HG03520 (cell line): Measurements from ENCODE around the gene PHC2.
"Not testable (repeated sequence)": the region's sequence is repeated elsewhere in the genome, so short reads cannot be mapped to it uniquely, and the experiment has no call there.

Experiments used
- ATAC-seq: cut with Tn5 transposase; IDR thresholded peaks from one replicate; pipeline ENCODE4 v1.9.1; 2021; ENCODE audit warnings: mild to moderate bottlenecking, moderate library complexity; ENCODE audit not compliant: unreplicated experiment

PHC2 gene

DNA sequence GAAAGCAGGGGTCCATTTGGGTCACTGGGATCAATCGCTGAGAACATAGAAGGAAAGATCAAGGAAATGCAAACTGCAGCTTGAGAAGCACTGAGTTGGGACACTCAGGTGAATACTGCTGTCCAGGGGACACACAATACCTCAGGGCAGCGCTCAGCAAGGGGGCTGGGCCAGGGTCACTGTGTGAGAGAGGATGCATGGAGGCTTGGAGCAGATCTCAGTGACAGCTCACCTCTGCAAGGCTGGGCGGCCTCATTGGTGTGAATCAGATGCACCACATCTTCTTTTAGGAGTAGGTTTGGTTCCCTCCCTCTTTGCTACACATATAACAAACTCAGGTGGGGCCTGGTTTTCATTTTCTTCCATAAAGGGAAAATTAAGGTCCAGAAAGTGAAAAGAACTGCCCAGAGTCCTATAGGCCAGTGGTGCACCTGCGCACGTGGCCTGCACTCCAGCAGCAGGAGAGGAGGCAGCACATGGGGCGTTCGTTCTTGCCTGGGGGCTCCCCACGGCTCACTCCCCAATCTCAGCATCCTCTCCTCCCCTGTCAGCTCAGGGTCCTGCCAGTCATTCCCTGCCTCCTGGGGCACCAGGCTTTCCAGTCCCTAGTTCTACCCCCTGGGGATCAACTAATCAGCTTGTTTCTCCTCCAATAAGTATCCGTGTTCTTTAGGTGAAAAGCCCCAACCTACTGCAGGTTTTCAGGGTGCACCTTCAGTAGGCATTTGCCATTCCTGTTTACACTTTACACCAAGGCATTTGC lies 111.5 kb downstream of the PHC2 start:
- ATAC-seq, result no peak

- no peak for ATAC-seq
Measured at GRCh38 chr1:33317946-33318345, 112.9 kb downstream of the PHC2 start.

DNA sequence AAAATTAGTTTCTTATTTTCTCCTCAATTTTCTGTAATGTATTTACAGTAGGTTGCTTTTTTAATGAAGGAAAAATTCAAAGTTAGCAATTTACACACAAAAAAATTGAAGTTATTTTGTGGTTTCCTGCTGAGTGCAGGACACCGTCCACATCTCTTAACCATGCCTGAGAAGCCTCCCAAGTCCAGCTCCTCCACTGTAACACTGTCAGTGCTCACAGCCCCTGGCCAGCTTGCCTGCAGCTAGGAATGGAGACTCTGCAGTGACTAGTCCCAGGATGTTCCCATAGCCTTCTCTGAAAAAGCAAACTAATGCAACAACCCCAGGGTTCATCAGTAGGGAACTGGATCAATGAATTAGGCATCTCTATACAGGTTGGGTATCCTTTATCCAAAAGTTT lies 113.5 kb downstream of the PHC2 start:
- ATAC-seq, result no peak

DNA sequence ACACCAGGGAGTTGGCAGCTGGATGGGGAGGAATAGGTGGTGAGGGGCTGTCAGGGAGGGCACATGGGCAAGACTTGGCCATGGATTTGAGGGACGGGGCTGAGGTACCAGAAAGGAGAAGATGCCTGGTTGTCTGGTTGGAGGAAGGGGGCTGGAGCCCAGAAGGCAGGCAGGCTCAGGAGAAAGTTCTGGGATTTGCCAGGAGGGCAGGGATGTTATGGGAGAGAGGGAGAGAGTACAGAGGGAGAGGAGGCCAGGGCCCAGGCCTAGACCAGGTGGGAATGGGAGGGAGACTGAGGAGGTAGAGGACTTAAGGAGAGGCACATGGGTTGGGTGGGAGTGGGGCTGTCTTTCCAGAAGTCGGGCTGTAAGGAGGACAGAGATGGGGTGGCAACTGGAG lies 114.3 kb downstream of the PHC2 start:
- ATAC-seq, result no peak

DNA sequence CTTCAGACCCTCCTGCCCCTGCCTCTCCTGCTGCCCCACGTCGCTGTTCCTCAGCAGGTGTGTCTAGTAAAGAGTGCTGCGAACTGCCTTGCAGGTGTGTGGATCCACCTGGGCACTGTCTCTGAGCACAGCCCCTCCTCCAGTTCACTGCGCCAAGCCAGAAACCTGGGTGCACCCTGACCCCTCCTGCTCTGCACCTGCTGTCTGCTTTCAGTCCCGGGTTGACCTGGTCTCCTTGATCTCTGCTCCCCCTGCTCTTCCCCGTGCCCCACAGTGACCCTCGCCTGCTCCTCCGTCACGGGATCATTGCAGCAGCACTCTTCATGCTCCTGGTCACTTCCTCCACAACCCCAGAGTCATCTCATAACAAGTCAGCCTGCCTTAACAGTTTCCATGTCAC lies 116.5 kb downstream of the PHC2 start:
- ATAC-seq, result no peak

GRCh38 chr1:33312413-33312749 lies 118.5 kb downstream of the PHC2 start:
- ATAC-seq, result no peak

DNA sequence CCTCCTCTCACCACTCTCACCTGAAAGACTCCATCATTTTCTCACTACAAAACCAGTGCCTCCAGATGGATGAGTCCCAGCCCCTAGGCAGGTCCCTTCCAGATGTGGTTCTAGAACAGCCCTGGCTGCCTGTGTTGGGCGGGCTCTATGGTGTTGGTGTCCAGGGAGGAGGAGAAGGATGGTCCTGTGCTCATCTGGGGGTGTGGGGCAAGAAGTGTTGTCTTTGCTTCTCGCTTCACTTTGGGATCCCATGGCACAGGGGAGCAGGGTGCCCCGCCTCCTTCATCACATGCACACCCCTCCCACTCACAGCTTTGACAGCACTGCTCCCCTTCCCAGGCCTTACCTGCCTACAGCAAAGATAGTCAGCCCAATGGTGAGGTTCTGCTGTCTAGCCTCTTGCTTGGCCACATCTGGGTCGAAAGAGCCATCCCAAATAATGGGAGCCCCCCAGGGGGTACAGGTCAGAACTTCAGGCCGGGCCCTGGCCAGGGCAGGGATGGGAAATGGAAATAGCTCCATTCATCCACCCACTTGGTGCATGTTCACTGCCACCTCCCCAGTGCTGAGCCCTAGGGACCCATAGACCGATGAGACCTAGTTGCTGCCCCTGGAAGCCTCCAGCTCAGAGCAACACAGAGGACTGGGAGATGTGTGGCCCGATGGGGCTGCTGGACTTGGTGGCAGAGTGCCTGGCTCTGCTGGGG lies 119.0 kb downstream of the PHC2 start:
- ATAC-seq, result no peak

DNA sequence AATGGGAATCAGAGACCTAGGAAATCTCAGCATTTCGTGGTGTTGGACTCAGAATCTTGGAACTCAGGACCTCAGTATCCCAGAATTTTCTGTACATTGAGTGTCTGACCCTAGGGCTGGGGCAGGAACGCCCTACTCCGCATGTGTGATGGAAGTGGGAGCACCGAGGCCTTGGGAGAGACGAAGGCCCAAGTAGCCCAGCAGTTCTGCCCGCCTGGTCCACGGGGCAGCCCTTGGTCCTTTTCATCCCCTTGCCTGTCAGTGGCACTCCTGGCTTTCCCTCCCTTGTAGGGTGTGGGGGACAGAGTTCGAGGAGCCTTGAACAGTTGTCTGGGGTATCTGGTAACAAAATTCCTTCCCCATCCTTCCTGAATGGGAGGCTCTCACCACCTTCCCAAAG lies 120.2 kb downstream of the PHC2 start:
- no peak for ATAC-seq

- ATAC-seq, result not testable (repeated sequence)
Measured at GRCh38 chr1:33309351-33309750, 121.5 kb downstream of the PHC2 start.

DNA sequence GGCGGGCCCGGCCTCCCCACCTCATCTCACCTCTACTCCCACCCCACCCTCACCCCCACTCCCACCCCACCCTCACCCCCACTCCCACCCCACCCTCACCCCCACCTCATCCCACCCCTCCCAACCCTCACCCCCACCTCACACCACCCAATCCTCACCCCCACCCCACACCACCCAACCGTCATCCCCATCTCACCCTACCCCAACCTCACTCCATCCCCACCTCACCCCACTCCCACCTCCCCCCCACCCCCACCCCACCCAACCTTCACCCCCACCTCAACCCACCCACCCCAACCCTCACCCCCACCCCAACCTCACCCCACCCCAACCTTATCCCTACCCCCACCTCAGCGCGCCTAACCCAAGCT lies 123.4 kb downstream of the PHC2 start:
- ATAC-seq, result no peak

DNA sequence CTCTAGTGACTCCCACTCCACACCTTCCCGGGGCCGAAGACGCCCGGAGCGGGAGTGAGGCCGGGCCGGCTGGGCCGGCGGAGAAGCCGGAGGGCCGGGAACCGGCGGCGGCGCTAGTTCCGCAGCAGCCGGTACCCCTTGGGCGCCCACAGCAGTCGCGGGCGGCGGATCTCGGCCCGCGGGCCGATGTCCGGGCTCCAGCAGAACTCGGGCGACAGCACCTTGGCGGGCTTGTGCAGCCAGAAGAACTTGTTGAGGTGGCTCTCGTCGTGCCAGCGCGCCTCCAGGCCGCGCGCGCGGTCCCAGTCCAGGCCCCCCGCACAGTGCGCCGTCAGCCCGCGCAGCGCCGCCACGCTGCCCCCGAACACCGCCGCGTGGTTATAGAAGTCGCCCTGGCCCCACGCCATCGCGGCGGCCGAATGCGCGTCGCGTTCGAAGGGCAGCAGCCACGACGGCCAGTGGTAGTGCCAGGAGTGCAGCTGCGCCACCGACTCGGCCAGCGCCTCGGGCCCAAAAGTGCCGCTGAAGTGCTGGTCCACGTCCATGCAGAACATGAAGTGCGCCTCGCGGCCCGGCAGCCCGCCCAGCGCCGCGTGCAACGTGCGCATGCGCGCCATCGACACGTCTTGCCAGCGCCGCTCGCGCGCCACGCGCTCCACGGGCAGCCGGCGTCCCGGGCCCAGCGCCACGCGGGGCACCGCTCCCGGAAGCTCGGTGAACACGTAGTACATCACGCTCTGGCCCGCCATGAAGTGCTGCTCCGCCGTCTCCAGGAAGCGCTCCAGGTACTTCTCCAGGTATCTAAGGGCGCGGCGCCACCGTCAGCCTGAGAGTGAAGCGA lies 124.0 kb downstream of the PHC2 start:
- ATAC-seq, result no peak

DNA sequence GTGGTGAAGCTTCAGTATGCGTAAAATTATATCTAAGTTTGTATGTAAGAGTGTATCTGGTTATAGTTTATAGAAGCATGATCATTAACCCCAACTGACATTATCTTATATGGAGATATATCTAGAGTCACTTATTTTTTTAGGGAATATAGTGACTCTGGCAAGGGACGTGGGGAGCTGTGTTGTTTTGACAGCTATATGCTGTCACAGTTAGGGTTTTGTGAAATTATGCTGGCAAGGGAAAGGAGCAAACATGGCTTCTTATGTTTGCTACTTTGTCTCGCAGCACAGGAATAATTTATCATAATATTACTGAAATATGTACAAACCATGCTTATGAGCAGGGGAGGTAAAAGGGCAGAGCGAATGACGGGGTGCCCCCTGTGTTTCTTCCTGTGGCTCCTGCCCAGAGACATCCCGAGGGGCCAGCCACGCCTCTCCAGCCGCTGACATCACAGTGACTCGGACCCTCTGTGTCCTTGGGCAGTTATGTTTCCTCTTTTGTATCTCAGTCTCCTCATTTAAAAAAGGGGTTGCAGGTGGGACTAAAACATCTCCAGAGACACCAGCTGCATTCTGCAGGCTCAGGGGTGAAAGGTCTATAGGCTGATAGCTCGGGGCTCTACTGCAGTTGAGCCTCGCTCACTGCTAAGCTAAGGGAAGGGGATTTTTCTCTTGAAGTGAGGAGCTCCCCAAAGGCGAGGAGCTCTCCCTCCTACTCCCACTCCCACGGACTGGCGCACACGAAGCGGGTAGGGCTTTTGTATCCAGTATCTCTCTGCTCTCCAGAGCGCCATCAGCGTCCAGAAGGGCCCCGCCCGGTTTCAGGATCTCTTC lies 124.9 kb downstream of the PHC2 start:
- no peak for ATAC-seq

GRCh38 chr1:33305016-33305415 lies 125.9 kb downstream of the PHC2 start:
- no peak for ATAC-seq

DNA sequence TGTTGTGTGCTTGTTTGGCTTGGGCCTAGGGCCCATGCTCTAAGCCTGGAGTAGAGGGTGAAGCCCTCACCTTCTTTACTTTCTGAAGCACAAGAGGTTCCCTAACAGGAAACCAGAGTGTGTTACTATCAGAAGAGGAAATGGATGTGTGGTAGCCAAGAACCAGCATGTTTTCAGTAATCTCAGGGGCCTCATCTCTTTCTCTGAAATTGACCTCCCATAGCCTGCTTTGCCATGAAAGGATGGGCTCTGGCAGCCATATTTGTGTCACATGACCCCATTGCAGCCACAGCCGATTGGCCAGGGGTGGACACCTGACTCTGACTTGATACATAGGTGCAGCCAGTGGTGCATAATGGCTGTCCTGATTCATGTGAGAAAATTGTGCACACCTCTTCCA lies 128.6 kb downstream of the PHC2 start:
- no peak for ATAC-seq

DNA sequence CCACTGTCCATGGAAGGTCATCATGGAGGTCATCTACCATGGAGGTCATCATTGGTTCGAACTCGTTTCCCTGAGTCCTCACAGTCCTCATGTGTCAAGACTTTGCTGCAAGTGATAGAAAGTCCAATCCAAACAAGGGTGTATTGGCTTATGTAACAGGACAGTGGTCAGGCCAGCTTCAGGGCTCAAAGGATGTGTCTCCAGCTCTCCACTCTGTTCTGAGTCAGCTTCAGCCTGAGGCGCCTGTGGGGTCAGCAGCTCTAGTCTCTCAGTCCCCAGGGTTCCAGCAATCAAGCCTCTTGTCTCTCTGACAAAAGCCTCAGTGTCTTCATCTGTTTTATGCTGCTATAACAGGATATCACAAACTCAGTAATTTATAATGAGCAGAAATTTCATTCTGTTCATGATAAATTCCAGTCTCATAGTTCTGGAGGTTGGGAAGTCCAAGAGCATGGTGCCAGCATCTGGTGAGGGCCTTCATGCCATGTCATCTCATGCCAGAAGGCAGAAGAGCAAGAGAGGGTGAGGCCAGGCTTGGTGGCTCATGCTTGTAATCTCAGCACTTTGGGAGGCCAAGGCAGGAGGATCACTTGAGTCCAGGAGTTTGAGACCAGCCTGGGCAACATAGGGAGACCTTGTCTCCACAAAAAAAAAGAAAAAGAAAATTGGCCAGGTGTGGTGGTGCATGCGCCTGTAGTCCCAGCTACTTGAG lies 129.5 kb downstream of the PHC2 start:
- no peak for ATAC-seq

DNA sequence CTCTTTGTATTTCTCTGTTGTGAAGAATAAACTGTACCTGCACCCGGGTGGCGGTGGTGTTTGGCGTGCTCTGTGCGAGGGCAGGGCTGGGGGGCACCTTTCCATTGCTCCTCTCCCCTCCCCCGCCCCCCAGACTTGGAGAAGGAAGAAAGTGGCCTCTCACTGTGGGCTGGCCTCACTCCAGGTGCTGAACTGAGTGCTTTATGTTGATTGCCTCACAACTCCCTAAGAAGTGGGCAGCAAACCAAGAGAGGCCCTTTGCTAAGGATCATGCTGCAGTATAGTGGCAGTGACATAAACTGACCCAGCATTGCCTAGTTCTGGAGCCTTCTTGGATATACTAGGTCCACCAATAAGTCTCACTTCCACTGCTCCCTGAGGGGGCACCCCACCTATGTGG lies 130.2 kb downstream of the PHC2 start:
- no peak for ATAC-seq

GRCh38 chr1:33299461-33300155 lies 131.3 kb downstream of the PHC2 start:
- ATAC-seq, result no peak

DNA sequence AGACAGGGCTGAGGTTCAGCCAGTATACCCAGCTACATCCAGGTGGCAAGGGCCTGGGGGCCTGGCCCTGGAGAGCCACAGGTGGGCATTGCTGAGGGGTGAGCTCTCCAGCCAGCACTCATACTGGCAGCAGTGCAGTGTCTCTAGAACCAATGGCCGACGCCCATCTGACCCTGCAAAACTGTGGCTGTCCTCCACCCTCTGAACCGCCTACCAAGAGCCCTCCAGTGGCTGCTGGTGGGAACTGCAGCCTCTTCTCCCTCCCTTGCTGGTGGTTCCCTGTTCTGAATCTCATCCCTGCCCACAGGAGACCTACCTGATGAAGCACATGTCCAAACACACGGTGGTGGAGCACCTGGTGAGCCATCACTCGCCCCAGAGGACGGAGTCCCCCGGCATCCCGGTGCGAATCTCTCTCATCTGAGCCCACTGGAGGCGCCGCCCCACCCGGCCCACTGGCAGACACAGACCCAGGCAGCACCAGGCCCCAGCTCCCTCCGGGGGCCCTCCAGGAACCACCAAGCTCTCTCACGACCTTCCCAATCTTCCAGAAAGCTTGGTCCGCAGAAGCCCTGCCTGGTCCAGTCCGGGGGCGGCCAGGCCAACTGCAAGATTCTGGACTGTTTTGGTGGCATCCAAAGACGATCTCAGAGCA lies 132.1 kb downstream of the PHC2 start:
- no peak for ATAC-seq

- no peak for ATAC-seq
Measured at GRCh38 chr1:33297911-33298622, 132.8 kb downstream of the PHC2 start.
